ENCODE data around the gene FXR2.

- TF ChIP-seq, protein P1, sequence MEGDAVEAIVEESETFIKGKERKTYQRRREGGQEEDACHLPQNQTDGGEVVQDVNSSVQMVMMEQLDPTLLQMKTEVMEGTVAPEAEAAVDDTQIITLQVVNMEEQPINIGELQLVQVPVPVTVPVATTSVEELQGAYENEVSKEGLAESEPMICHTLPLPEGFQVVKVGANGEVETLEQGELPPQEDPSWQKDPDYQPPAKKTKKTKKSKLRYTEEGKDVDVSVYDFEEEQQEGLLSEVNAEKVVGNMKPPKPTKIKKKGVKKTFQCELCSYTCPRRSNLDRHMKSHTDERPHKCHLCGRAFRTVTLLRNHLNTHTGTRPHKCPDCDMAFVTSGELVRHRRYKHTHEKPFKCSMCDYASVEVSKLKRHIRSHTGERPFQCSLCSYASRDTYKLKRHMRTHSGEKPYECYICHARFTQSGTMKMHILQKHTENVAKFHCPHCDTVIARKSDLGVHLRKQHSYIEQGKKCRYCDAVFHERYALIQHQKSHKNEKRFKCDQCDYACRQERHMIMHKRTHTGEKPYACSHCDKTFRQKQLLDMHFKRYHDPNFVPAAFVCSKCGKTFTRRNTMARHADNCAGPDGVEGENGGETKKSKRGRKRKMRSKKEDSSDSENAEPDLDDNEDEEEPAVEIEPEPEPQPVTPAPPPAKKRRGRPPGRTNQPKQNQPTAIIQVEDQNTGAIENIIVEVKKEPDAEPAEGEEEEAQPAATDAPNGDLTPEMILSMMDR (conservative IDR thresholded peaks at IDR 0.05 in 1 of 2, IDR thresholded peaks at IDR 0.05 in 1 of 2; ENCODE audit: low read depth in 1 of 2, low read length in 2 of 2), result peak in 1 of 2 donors; percentile 14
- no peak for TF ChIP-seq EZH2 (IDR thresholded peaks at IDR 0.05; ENCODE audit: low read length, missing control alignments)
Measured at GRCh38 chr17:7586673-7587419, 27.9 kb downstream of the FXR2 start.
